Daoy (cell line): Measurements from ENCODE around the gene ATP8A1. TPM values are rescaled to one million over a fixed set of nuclear protein-coding genes. Genes with fewer than 3 reads are reported as not detected.

ENCODE experiments used
- DNase-seq: peaks from one replicate; pipeline ENCODE4 v3.0.0-alpha.2; 2015; ENCODE audit warnings: low read depth
- total RNA-seq: library from RNA; depleted of rRNA; stranded (reverse); fragments of >200 nt; shearing (Covaris generic); gene quantifications from 2 replicates; pipeline ENCODE4 v1.2.3, GENCODE V29; 2014; rRNA removed

ATP8A1 gene
- total RNA-seq, 1 experiment from 2014 or later: 1.7 TPM

GRCh38 chr4:42366959-42367358, 289.9 kb downstream of the ATP8A1 start:
- no peak for DNase-seq

DNA sequence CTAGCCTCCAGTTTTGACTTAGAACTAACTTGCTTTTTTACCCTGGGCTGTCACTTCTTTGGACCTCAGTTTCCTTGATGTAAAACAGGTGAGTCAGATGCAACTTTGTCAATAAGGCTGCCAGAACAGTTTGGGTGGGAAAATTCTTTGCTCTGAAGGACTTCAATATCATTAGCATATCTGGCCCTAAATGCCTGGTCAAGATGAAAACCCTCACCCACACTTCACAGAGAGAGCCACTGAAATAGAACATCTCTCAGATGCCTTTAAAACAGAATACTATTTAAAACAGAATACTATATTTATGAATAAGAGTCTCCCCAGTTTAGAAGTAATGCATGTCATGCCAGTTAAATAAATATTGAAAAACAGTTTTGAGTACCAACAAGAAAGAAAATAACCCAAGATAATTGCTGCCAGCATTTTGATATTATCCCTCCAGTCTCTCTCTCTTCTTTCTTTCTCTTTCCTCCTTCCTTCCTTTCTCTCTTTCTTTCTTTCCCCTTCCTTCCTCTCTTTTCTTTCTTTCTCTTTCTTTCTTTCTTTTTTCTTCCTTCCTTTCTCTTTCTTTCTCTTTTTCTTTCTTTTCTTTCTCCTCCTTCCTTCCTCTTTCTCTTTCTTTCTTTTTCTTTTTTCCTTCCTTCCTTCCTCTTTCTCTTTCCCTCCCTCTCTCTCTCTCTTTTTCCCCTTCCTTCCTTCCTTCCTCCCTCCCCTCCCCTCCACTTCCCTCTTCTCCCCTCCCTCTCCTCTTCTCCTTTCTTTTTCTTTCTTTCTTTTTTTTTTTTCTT, 292.4 kb downstream of the ATP8A1 start:
- no peak for DNase-seq

GRCh38 chr4:42363614-42364013, 293.3 kb downstream of the ATP8A1 start:
- DNase-seq: no peak

GRCh38 chr4:42362591-42362990, 294.3 kb downstream of the ATP8A1 start:
- no peak for DNase-seq

GRCh38 chr4:42361456-42361855, 295.4 kb downstream of the ATP8A1 start:
- no peak for DNase-seq

GRCh38 chr4:42360256-42360669, 296.6 kb downstream of the ATP8A1 start:
- no peak for DNase-seq

- DNase-seq: no peak
Measured at GRCh38 chr4:42359711-42360110, 297.2 kb downstream of the ATP8A1 start.

Other genes with a start within 250 kb of the ATP8A1 start
- gene GRXCR1, start 235.6 kb upstream of the ATP8A1 start, total RNA-seq: not detected in 2 replicates